ENCODE results near the gene C3orf18. TPM values are rescaled to one million over a fixed set of nuclear protein-coding genes. Genes with fewer than 3 reads are reported as not detected.

C3orf18 gene
- total and polyA plus RNA-seq, 2 experiments from 2014 or later = 2.4 to 7.7 TPM

DNA sequence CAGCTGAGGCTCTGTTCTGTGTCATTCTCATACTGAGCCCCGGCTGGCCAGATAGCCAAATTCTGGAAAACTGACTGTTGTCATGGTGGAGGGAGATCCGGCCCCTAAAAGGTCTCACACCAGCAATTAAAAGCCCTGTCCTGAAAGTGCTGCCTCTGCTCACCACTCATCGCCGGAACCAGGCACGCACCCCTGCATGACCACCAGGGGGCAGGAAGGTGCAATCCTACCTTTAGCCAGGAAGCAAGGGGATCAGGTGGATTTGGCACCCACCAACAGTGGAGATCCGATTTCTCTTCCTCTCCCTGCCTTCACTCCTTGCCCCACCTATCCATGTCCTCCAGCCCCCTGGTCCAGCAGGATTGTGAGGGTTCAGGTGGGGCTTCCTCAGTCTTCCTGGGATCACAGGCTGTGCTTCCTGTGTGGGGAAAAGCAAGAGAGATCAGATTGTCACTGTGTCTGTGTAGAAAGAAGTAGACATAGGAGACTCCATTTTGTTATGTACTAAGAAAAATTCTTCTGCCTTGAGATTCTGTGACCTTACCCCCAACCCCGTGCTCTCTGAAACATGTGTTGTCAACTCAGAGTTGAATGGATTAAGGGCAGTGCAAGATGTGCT is 48.0 kb downstream of the C3orf18 start:
- Histone ChIP-seq H2AFZ (peak overlapping the region; percentile 79; the same call in 1 of the 2 replicates), H3K4me1 (ENCODE audit: insufficient read depth) (peaks cover 61% of the 10 kb centered on the region), H3K4me3 (no peak overlapping the region), H3K27ac (ENCODE audit: low read depth) (peak overlapping the region; percentile 84), H3K36me3 (ENCODE audit: insufficient read depth) (no peaks in the 10 kb centered on the region), H3F3A (replicated peaks; ENCODE audit: low read depth) (peaks cover 9% of the 10 kb centered on the region), H4K20me1 (replicated peaks; ENCODE audit: insufficient read depth) (no peaks in the 10 kb centered on the region), H3K27me3 (ENCODE audit: insufficient read depth) (no peaks in the 10 kb centered on the region), H3K9me2 (ENCODE audit: insufficient read depth) (no peaks in the 10 kb centered on the region), H3K4me2 (peak overlapping the region; percentile 71), H3K79me2 (replicated peaks; ENCODE audit: insufficient read depth) (no peaks in the 10 kb centered on the region)
- Mint-ChIP-seq H3K36me3 (ENCODE audit: low read depth) (no peaks in the 10 kb centered on the region), H3K27ac (peak overlapping the region; percentile 48; the same call in 1 of the 2 replicates), H3K27me3 (ENCODE audit: insufficient read depth, low read depth, poor library complexity) (peaks cover 34% of the 10 kb centered on the region), H3K4me1 (peaks cover 85% of the 10 kb centered on the region), H3K4me3 (no peak overlapping the region), H3K9me3 (no peaks in the 10 kb centered on the region)
- ATAC-seq (peak; percentile 57), DNase-seq (ENCODE audit: low spot score) (peak; percentile 89)
- TF ChIP-seq, protein P1, sequence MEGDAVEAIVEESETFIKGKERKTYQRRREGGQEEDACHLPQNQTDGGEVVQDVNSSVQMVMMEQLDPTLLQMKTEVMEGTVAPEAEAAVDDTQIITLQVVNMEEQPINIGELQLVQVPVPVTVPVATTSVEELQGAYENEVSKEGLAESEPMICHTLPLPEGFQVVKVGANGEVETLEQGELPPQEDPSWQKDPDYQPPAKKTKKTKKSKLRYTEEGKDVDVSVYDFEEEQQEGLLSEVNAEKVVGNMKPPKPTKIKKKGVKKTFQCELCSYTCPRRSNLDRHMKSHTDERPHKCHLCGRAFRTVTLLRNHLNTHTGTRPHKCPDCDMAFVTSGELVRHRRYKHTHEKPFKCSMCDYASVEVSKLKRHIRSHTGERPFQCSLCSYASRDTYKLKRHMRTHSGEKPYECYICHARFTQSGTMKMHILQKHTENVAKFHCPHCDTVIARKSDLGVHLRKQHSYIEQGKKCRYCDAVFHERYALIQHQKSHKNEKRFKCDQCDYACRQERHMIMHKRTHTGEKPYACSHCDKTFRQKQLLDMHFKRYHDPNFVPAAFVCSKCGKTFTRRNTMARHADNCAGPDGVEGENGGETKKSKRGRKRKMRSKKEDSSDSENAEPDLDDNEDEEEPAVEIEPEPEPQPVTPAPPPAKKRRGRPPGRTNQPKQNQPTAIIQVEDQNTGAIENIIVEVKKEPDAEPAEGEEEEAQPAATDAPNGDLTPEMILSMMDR (conservative IDR thresholded peaks at IDR 0.05; ENCODE audit: low read depth in 2 of 2) = peak; percentile 95 to 99
- TF ChIP-seq EZH2 (IDR thresholded peaks at IDR 0.05; ENCODE audit: low read depth, unreplicated experiment) = no peak
- TF ChIP-seq EZH2phosphoT487 (IDR thresholded peaks at IDR 0.05; ENCODE audit: unreplicated experiment) = no peak
- TF ChIP-seq CREB1 (CRISPR knock-in tag; IDR thresholded peaks at IDR 0.05; ENCODE audit: low read depth) = peak; percentile 33; the same call in 1 of the 2 replicates
- no peak for TF ChIP-seq JUNB (IDR thresholded peaks at IDR 0.05; ENCODE audit: unreplicated experiment)
- TF ChIP-seq NANOG (IDR thresholded peaks at IDR 0.05; ENCODE audit: borderline replicate concordance) = no peak

DNA sequence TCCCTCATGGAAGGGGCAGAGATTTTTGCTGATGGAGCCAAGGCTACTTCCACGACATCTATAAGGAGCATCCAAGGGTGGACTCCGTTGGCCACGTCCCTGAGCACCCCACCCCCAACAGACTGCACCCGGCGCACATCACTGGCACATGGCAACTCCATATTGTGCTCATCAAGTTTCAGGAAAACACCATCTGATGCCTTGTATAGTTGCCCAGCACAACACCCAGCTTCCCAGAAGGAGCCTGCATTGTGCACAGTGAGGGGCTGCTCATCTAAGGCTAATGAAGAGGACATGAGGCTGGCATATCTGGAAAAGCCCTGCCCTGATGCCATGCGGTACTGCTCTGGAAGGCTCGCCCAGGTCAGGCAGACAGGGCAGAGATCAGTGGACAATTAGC is 49.1 kb downstream of the C3orf18 start:
- no peak for DNase-seq (ENCODE audit: low spot score)
- Mint-ChIP-seq H3K27ac (no peak overlapping the region), H3K36me3 (ENCODE audit: low read depth) (no peaks in the 10 kb centered on the region), H3K4me1 (peaks cover 81% of the 10 kb centered on the region), H3K9me3 (no peaks in the 10 kb centered on the region), H3K27me3 (ENCODE audit: insufficient read depth, low read depth, poor library complexity) (peaks cover 32% of the 10 kb centered on the region), H3K4me3 (no peak overlapping the region)
- Histone ChIP-seq H3K4me3 (no peak overlapping the region), H3K4me1 (ENCODE audit: insufficient read depth) (peaks cover 55% of the 10 kb centered on the region), H3K27ac (ENCODE audit: low read depth) (no peak overlapping the region), H4K20me1 (replicated peaks; ENCODE audit: insufficient read depth) (no peaks in the 10 kb centered on the region), H3K9me2 (ENCODE audit: insufficient read depth) (no peaks in the 10 kb centered on the region), H3K79me2 (replicated peaks; ENCODE audit: insufficient read depth) (no peaks in the 10 kb centered on the region), H2AFZ (no peak overlapping the region), H3K36me3 (ENCODE audit: insufficient read depth) (no peaks in the 10 kb centered on the region), H3K4me2 (no peak overlapping the region), H3F3A (replicated peaks; ENCODE audit: low read depth) (peaks cover 9% of the 10 kb centered on the region), H3K27me3 (ENCODE audit: insufficient read depth) (no peaks in the 10 kb centered on the region)
- ATAC-seq = no peak
- no peak for TF ChIP-seq NANOG (IDR thresholded peaks at IDR 0.05; ENCODE audit: borderline replicate concordance)
- TF ChIP-seq, protein P2, sequence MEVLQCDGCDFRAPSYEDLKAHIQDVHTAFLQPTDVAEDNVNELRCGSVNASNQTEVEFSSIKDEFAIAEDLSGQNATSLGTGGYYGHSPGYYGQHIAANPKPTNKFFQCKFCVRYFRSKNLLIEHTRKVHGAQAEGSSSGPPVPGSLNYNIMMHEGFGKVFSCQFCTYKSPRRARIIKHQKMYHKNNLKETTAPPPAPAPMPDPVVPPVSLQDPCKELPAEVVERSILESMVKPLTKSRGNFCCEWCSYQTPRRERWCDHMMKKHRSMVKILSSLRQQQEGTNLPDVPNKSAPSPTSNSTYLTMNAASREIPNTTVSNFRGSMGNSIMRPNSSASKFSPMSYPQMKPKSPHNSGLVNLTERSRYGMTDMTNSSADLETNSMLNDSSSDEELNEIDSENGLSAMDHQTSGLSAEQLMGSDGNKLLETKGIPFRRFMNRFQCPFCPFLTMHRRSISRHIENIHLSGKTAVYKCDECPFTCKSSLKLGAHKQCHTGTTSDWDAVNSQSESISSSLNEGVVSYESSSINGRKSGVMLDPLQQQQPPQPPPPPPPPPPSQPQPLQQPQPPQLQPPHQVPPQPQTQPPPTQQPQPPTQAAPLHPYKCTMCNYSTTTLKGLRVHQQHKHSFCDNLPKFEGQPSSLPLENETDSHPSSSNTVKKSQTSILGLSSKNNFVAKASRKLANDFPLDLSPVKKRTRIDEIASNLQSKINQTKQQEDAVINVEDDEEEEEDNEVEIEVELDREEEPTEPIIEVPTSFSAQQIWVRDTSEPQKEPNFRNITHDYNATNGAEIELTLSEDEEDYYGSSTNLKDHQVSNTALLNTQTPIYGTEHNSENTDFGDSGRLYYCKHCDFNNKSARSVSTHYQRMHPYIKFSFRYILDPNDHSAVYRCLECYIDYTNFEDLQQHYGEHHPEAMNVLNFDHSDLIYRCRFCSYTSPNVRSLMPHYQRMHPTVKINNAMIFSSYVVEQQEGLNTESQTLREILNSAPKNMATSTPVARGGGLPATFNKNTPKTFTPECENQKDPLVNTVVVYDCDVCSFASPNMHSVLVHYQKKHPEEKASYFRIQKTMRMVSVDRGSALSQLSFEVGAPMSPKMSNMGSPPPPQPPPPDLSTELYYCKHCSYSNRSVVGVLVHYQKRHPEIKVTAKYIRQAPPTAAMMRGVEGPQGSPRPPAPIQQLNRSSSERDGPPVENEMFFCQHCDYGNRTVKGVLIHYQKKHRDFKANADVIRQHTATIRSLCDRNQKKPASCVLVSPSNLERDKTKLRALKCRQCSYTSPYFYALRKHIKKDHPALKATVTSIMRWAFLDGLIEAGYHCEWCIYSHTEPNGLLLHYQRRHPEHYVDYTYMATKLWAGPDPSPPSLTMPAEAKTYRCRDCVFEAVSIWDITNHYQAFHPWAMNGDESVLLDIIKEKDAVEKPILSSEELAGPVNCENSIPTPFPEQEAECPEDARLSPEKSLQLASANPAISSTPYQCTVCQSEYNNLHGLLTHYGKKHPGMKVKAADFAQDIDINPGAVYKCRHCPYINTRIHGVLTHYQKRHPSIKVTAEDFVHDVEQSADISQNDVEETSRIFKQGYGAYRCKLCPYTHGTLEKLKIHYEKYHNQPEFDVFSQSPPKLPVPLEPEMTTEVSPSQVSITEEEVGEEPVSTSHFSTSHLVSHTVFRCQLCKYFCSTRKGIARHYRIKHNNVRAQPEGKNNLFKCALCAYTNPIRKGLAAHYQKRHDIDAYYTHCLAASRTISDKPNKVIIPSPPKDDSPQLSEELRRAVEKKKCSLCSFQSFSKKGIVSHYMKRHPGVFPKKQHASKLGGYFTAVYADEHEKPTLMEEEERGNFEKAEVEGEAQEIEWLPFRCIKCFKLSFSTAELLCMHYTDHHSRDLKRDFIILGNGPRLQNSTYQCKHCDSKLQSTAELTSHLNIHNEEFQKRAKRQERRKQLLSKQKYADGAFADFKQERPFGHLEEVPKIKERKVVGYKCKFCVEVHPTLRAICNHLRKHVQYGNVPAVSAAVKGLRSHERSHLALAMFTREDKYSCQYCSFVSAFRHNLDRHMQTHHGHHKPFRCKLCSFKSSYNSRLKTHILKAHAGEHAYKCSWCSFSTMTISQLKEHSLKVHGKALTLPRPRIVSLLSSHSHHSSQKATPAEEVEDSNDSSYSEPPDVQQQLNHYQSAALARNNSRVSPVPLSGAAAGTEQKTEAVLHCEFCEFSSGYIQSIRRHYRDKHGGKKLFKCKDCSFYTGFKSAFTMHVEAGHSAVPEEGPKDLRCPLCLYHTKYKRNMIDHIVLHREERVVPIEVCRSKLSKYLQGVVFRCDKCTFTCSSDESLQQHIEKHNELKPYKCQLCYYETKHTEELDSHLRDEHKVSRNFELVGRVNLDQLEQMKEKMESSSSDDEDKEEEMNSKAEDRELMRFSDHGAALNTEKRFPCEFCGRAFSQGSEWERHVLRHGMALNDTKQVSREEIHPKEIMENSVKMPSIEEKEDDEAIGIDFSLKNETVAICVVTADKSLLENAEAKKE (CRISPR knock-in tag; IDR thresholded peaks at IDR 0.05) = no peak
- TF ChIP-seq, protein P1 (conservative IDR thresholded peaks at IDR 0.05; ENCODE audit: low read depth in 2 of 2) = no peak

Data from GM23338 (cell line).